SKM-1 treated with dmso at 0.1 percent for 144 hours (cell line): ENCODE measurements around the gene CTNNA2.

Experiments
- DNase-seq: peaks from one replicate; lab custom pipeline; 2025; ENCODE audit not compliant: unreplicated experiment; lab: John Stamatoyannopoulos, UW

CTNNA2 gene

GRCh38 chr2:79512442-79513401 is at the start of gene CTNNA2:
Gene CTNNA2, plus strand, starts transcription at chr2:79513051.
- DNase-seq, result peak; percentile 43

- DNase-seq, result no peak
Observed at GRCh38 chr2:79487399-79487798, 25.5 kb upstream of the CTNNA2 start.

- DNase-seq, result no peak
Observed at GRCh38 chr2:79511320-79511951, 1.4 kb upstream of the CTNNA2 start.

- DNase-seq, result no peak
Observed at GRCh38 chr2:79513711-79514110, 860 bp downstream of the CTNNA2 start.

- no peak for DNase-seq
Observed at GRCh38 chr2:79529636-79530035, 16.8 kb downstream of the CTNNA2 start.

- DNase-seq, result no peak
Observed at GRCh38 chr2:79530443-79530842, 17.6 kb downstream of the CTNNA2 start.

GRCh38 chr2:79547568-79547967 is 34.7 kb downstream of the CTNNA2 start:
- DNase-seq, result no peak

GRCh38 chr2:79552653-79553052 is 39.8 kb downstream of the CTNNA2 start:
- DNase-seq, result no peak

- DNase-seq, result no peak
Observed at GRCh38 chr2:79554899-79555298, 42.0 kb downstream of the CTNNA2 start.

- no peak for DNase-seq
Observed at GRCh38 chr2:79564065-79564464, 51.2 kb downstream of the CTNNA2 start.

- no peak for DNase-seq
Observed at GRCh38 chr2:79569048-79569447, 56.2 kb downstream of the CTNNA2 start.

- no peak for DNase-seq
Observed at GRCh38 chr2:79573895-79574674, 61.2 kb downstream of the CTNNA2 start.

GRCh38 chr2:79576451-79576850 is 63.6 kb downstream of the CTNNA2 start:
- DNase-seq, result no peak

GRCh38 chr2:79578952-79579351 is 66.1 kb downstream of the CTNNA2 start:
- DNase-seq, result no peak

- DNase-seq, result no peak
Observed at GRCh38 chr2:79580175-79580574, 67.3 kb downstream of the CTNNA2 start.

- DNase-seq, result no peak
Observed at GRCh38 chr2:79585701-79586433, 73.0 kb downstream of the CTNNA2 start.

GRCh38 chr2:79591281-79591680 is 78.4 kb downstream of the CTNNA2 start:
- no peak for DNase-seq

GRCh38 chr2:79593237-79593867 is 80.5 kb downstream of the CTNNA2 start:
- no peak for DNase-seq

- no peak for DNase-seq
Observed at GRCh38 chr2:79596403-79596802, 83.6 kb downstream of the CTNNA2 start.

- DNase-seq, result no peak
Observed at GRCh38 chr2:79604748-79605147, 91.9 kb downstream of the CTNNA2 start.
